H1 (cell line): Measurements from ENCODE around the gene CFAP53. TPM values are rescaled to one million over a fixed set of nuclear protein-coding genes. Genes with fewer than 3 reads are reported as not detected.

ENCODE experiments used
- EP300 ChIP-seq, 2 experiments: IDR thresholded peaks; 1 replicate in 1 of 2; 2 replicates in 1 of 2; pipeline ENCODE4 v1.6.1; 2011 to 2012; ENCODE audit warnings: low read depth in 2 of 2, low read length in 2 of 2, mild to moderate bottlenecking in 2 of 2, borderline replicate concordance in 1 of 2, inconsistent platforms in 1 of 2, moderate library complexity in 1 of 2
- FOSL1 ChIP-seq: IDR thresholded peaks from 2 replicates; pipeline ENCODE4 v1.6.1; 2011; ENCODE audit warnings: mild to moderate bottlenecking, low read depth, low read length, moderate library complexity; ENCODE audit not compliant: insufficient read depth
- HDAC2 ChIP-seq, 2 experiments: fragments of 300-600 bp in 1 of 2; sonication (generic) in 1 of 2; IDR thresholded peaks; 2 replicates each; pipeline ENCODE4 v1.6.1; 2011 to 2012; ENCODE audit warnings: low read depth in 2 of 2, low read length in 2 of 2, mild to moderate bottlenecking in 2 of 2, moderate library complexity in 2 of 2, borderline replicate concordance in 1 of 2, inconsistent platforms in 1 of 2
- NRF1 ChIP-seq: IDR thresholded peaks from 2 replicates; pipeline ENCODE4 v1.6.1; 2011; ENCODE audit warnings: mild to moderate bottlenecking, low read depth, low read length, improper control_type of control experiment
- SP1 ChIP-seq: IDR thresholded peaks from 2 replicates; pipeline ENCODE4 v1.6.1; 2011; ENCODE audit warnings: low read depth, low read length
- polyA plus RNA-seq, 7 experiments: library from polyadenylated mRNA; depleted of rRNA in 3 of 7; stranded (reverse) in 5 of 7; unstranded in 2 of 7; fragments of >200 nt in 5 of 7; fragments of 200-250 nt in 2 of 7; gene quantifications; 1 replicate in 5 of 7; 2 replicates in 1 of 7; 4 replicates in 1 of 7; pipeline versions ENCODE4 v1.2.1 to v1.2.3, GENCODE V29; 2011 to 2013; ENCODE audit warnings: missing spikeins in 2 of 7, mixed read lengths in 2 of 7
- total RNA-seq: library from RNA; stranded (reverse); fragmentation: NEBNext Ultra II Directional; extraction: Animal tissue kit (Norgen Biotek cat#: 25700); gene quantifications from 2 replicates; pipeline ENCODE4 v1.2.1, GENCODE V29; 2021

Gene CFAP53
- total and polyA plus RNA-seq, 2 of the 8 experiments (the other 6 are each of a cell fraction or from before 2014, with no cell fraction given): 0.08 to 0.30 TPM

GRCh38 chr18:50307738-50308470 lies 41.6 kb upstream of the CFAP53 start (continued):
- TF ChIP-seq EP300 (IDR thresholded peaks at IDR 0.05; ENCODE audit: borderline replicate concordance in 1 of 2, low read depth in 2 of 2, low read length in 2 of 2): no peak
- no peak for TF ChIP-seq FOSL1
- TF ChIP-seq HDAC2 (IDR thresholded peaks at IDR 0.05; ENCODE audit: borderline replicate concordance in 1 of 2, low read depth in 2 of 2, low read length in 2 of 2): no peak
- peak; percentile 62 for TF ChIP-seq NRF1
- TF ChIP-seq SP1: no peak
